K562 (cell line): ENCODE results near the gene VKORC1. TPM values are rescaled to one million over a fixed set of nuclear protein-coding genes. Genes with fewer than 3 reads are reported as not detected.

ENCODE experiments used
- ARHGAP35 ChIP-seq: fragments of 450-650 bp; IDR thresholded peaks from 2 replicates; pipeline ENCODE4 v1.6.1; 2018; ENCODE audit not compliant: partially characterized antibody
- ARID3B ChIP-seq: fragments of 250-450 bp; sonication (Bioruptor Pico); IDR thresholded peaks from 2 replicates; pipeline ENCODE4 v1.4.0; 2020; ENCODE audit warnings: borderline replicate concordance
- E2F1 ChIP-seq: sonication (generic); formaldehyde crosslinking; IDR thresholded peaks from 2 replicates; pipeline ENCODE4 v1.8.1; 2023; ENCODE audit warnings: mild to moderate bottlenecking, missing genetic modification reagents, moderate library complexity
- GTF3C2 ChIP-seq: IDR thresholded peaks from 3 replicates; pipeline ENCODE4 v1.6.1; 2011; ENCODE audit warnings: borderline replicate concordance, mild to moderate bottlenecking, moderate library complexity; ENCODE audit not compliant: insufficient read length; ENCODE audit errors: extremely low read depth
- NFXL1 ChIP-seq: fragments of 450-650 bp; formaldehyde crosslinking; IDR thresholded peaks from 2 replicates; pipeline ENCODE4 v1.4.0; 2021; ENCODE audit warnings: mild to moderate bottlenecking
- OTX1 ChIP-seq: fragments of 450-650 bp; formaldehyde crosslinking; IDR thresholded peaks from 2 replicates; pipeline ENCODE4 v1.4.0; 2022; ENCODE audit warnings: mild to moderate bottlenecking
- PCBP1 ChIP-seq: fragments of 200-400 bp; formaldehyde crosslinking; IDR thresholded peaks from 2 replicates; pipeline ENCODE4 v1.6.1; 2018; ENCODE audit warnings: mild to moderate bottlenecking, low read depth, low read length; ENCODE audit not compliant: poor library complexity, severe bottlenecking
- PTTG1 ChIP-seq: fragments of 450-650 bp; IDR thresholded peaks from 2 replicates; pipeline ENCODE4 v1.6.1; 2016; ENCODE audit warnings: low read depth, mild to moderate bottlenecking, missing genetic modification characterization, missing compliant biosample characterization
- RBM14 ChIP-seq: fragments of 200-400 bp; formaldehyde crosslinking; IDR thresholded peaks from 2 replicates; pipeline ENCODE4 v1.6.1; 2018; ENCODE audit warnings: low read depth, mild to moderate bottlenecking, low read length, moderate library complexity, borderline replicate concordance; ENCODE audit not compliant: insufficient read depth
- REST ChIP-seq, 2 experiments: fragments of 450-650 bp; formaldehyde crosslinking in 1 of 2; IDR thresholded peaks; 2 replicates each; pipeline versions ENCODE4 v1.4.0 to v1.6.1; 2014 to 2020; ENCODE audit warnings: mild to moderate bottlenecking in 2 of 2, borderline replicate concordance in 1 of 2, low read depth in 1 of 2
- SMAD3 ChIP-seq: fragments of 450-650 bp; formaldehyde crosslinking; conservative IDR thresholded peaks from 2 replicates; pipeline ENCODE4 v1.4.0; 2020; ENCODE audit warnings: mild to moderate bottlenecking
- polyA plus RNA-seq, 8 experiments: library from polyadenylated mRNA; depleted of rRNA in 4 of 8; stranded (reverse) in 5 of 8; unstranded in 3 of 8; fragments of >200 nt; fragmentation: Nextera tagmentation in 2 of 8; fragmentation: Illumina TruSeq in 1 of 8; extraction: Ambion mirVana in 2 of 8; extraction: Trizol in 1 of 8; gene quantifications; 2 replicates each; pipeline versions ENCODE4 v1.2.1 to v1.2.3, GENCODE V29; 2011 to 2014; ENCODE audit warnings: inconsistent platforms in 1 of 8, missing spikeins in 1 of 8
- total RNA-seq, 7 experiments: library from RNA; depleted of rRNA in 6 of 7; stranded (reverse); fragments of >200 nt in 6 of 7; fragmentation: Illumina TruSeq in 2 of 7; extraction: Trizol in 2 of 7; gene quantifications; 2 replicates each; pipeline versions ENCODE4 v1.2.1 to v1.2.3, GENCODE V29; 2011 to 2021; ENCODE audit warnings: low replicate concordance in 1 of 7

Gene VKORC1
- total and polyA plus RNA-seq, 9 of the 15 experiments (the other 6 are each of a cell fraction or from before 2014, with no cell fraction given): 30.0 to 119 (median 62.1) TPM

GRCh38 chr16:31073142-31073969 is 21.2 kb downstream of the VKORC1 start (continued):
- TF ChIP-seq REST (IDR thresholded peaks at IDR 0.05; ENCODE audit: borderline replicate concordance): 0 out of 2 replicates have a peak, but pooled peaks have one; percentile 4
- TF ChIP-seq REST (CRISPR knock-in tag; IDR thresholded peaks at IDR 0.05; ENCODE audit: low read depth): peak; percentile 86
- TF ChIP-seq OTX1: 0 out of 2 replicates have a peak, but pooled peaks have one; percentile 72
- TF ChIP-seq ARID3B: 0 out of 2 replicates have a peak, but pooled peaks have one; percentile 28
- no peak for TF ChIP-seq RBM14
- TF ChIP-seq E2F1 (CRISPR knock-in tag): no peak
- no peak for TF ChIP-seq ARHGAP35
- no peak for TF ChIP-seq NFXL1 (CRISPR knock-in tag)
- no peak for TF ChIP-seq PTTG1
- TF ChIP-seq SMAD3: no peak
- peak; percentile 97 for TF ChIP-seq PCBP1
- TF ChIP-seq GTF3C2: no peak
